Measurements from ENCODE around the gene MRTFA. TPM values are rescaled to one million over a fixed set of nuclear protein-coding genes. Genes with fewer than 3 reads are reported as not detected.
A peak's percentile ranks its signal among the peaks of the same experiment; 100 is the strongest.

MRTFA gene
- total and polyA plus RNA-seq, 9 of the 15 experiments (the other 6 are each of a cell fraction or from before 2014, with no cell fraction given): 0.84 to 21.1 (median 3.7) TPM

DNA sequence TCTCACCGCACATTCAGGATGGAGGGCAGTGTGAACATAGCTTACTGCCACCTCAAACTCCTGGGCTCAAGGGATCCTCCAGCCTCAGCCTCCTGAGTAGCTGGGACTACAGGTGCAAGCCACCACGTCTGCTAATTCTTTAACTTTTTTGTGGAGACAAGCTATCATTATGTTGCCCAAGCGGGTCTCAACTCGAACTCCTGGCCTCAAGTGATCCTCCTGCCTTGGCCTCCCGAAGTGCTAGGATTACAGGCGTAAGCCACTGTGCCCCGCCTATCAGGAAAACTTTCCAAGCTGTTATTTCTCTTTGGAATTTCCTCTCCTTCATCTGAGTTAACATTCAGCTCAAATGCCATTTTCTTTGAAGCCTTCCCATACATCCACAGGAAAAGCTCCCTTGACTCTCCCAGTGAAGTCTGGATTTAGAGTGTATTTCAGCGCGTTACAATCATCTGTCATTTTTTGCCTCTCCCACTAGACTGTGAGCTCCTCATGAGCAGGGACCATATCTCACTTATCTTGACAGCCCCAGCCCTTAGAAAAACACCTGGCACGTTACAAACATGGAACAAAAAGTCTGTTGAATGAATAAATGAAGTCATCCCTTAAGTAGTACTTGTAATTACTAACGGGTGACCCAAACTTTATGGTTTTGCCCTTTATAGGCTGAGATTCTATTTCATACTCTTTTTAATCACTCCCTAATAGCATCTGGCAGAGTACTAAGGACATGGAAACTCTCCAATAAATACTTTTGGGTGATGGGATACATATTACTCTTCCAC lies 2.2 kb downstream of the MRTFA start (continued):
- TF ChIP-seq, protein P1, sequence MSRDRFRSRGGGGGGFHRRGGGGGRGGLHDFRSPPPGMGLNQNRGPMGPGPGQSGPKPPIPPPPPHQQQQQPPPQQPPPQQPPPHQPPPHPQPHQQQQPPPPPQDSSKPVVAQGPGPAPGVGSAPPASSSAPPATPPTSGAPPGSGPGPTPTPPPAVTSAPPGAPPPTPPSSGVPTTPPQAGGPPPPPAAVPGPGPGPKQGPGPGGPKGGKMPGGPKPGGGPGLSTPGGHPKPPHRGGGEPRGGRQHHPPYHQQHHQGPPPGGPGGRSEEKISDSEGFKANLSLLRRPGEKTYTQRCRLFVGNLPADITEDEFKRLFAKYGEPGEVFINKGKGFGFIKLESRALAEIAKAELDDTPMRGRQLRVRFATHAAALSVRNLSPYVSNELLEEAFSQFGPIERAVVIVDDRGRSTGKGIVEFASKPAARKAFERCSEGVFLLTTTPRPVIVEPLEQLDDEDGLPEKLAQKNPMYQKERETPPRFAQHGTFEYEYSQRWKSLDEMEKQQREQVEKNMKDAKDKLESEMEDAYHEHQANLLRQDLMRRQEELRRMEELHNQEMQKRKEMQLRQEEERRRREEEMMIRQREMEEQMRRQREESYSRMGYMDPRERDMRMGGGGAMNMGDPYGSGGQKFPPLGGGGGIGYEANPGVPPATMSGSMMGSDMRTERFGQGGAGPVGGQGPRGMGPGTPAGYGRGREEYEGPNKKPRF (IDR thresholded peaks at IDR 0.05; ENCODE audit: low read depth, low read length): no peak
- no peak for TF ChIP-seq ZNF644 (tag; IDR thresholded peaks at IDR 0.05; ENCODE audit: low read depth)
- no peak for TF ChIP-seq NRF1 (conservative IDR thresholded peaks at IDR 0.05 in 1 of 2, IDR thresholded peaks at IDR 0.05 in 1 of 2)
- no peak for TF ChIP-seq U2AF2 (optimal IDR thresholded peaks at IDR 0.05; ENCODE audit: low read depth, low read length)
- no peak for TF ChIP-seq ZNF232 (CRISPR knock-in tag; IDR thresholded peaks at IDR 0.05)
- TF ChIP-seq MTA3 (IDR thresholded peaks at IDR 0.05; ENCODE audit: borderline replicate concordance): no peak
- no peak for TF ChIP-seq PHB (CRISPR knock-in tag; IDR thresholded peaks at IDR 0.05)
- TF ChIP-seq, protein P2, sequence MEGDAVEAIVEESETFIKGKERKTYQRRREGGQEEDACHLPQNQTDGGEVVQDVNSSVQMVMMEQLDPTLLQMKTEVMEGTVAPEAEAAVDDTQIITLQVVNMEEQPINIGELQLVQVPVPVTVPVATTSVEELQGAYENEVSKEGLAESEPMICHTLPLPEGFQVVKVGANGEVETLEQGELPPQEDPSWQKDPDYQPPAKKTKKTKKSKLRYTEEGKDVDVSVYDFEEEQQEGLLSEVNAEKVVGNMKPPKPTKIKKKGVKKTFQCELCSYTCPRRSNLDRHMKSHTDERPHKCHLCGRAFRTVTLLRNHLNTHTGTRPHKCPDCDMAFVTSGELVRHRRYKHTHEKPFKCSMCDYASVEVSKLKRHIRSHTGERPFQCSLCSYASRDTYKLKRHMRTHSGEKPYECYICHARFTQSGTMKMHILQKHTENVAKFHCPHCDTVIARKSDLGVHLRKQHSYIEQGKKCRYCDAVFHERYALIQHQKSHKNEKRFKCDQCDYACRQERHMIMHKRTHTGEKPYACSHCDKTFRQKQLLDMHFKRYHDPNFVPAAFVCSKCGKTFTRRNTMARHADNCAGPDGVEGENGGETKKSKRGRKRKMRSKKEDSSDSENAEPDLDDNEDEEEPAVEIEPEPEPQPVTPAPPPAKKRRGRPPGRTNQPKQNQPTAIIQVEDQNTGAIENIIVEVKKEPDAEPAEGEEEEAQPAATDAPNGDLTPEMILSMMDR (IDR thresholded peaks at IDR 0.05 in 2 of 3, conservative IDR thresholded peaks at IDR 0.05 in 1 of 3; ENCODE audit: insufficient read depth in 2 of 3, low read depth in 1 of 3, low read length in 3 of 3): no peak
- TF ChIP-seq CBFA2T3 (IDR thresholded peaks at IDR 0.05): peak; percentile 35; the same call in 1 of the 2 replicates
- TF ChIP-seq ZNF239 (CRISPR knock-in tag; IDR thresholded peaks at IDR 0.05): no peak
- TF ChIP-seq NFIC (IDR thresholded peaks at IDR 0.05): no peak
- peak; percentile 33; the same call in 1 of the 2 replicates for TF ChIP-seq BHLHE40 (IDR thresholded peaks at IDR 0.05; ENCODE audit: low read length)
